Measurements from ENCODE around the gene DNTTIP2.
A peak's percentile ranks its signal among the peaks of the same experiment; 100 is the strongest.
"Not testable (repeated sequence)": the region's sequence is repeated elsewhere in the genome, so short reads cannot be mapped to it uniquely, and the experiment has no call there.

Gene DNTTIP2

DNA sequence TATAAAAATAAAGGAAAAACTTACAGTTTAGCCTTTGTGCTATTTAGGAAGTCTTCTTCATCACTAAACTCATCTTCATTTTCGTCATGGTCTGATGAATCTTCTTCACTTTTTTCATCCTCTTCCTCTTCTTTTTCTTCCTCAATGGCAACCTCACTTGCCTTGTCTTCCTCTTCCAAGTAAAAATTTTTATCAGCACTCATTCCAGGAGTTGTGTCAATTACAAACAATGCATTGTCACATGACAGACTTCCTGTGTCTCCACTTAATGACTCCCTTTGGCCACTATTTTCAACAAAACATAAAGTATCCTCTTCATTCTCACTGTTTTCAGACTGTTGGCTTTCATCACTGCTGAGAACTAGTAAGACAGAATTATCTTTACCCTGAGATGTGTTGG lies 2.8 kb downstream of the DNTTIP2 start:
- DNase-seq, result no peak

DNA sequence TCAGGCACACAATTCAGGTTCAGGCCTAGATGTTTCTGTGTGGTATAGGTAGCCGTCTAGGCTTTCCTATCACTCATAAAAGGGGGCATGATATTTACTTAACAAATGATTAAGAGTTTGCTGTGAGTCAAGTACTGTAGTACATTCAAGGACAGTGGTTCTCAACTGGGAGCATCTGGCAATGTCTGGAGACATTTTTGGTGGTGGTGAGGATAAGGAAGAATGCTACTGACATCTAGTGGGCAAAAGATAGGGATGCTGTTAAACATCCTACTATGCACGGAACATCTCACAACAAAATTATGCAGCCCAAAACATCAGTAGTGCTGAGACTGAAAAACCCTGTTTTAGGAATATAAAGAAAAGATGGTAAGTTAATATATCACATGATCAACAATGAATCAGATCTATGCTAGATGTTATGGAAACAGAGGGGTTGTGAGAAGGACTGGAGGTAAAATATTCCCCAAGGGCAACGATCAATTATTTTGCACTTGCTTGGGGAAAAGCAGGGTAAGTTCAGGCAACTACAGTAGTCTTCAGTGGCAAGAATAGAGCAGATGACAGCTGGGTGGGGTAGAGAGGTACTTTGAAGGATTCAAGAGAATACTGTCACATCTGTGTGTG lies 4.9 kb downstream of the DNTTIP2 start:
- DNase-seq, result no peak

DNA sequence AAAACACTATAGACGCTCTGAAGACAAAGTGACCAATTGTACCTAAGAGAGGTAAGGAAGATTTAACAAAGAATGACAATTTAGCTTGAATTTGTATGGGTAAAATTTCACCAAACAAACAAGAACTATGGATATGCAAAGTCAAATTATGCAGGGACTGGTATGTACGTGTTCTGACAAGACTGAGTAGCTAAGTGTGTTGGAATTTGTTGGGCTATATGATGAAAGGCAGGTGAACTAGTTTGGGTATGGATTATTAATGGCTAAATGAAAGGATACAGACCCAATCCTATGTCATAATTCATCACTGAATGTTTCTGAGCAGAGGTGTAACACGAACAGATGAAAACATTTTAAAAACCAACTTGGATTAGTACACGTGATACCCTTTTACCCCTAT lies 7.6 kb downstream of the DNTTIP2 start:
- no peak for DNase-seq

DNA sequence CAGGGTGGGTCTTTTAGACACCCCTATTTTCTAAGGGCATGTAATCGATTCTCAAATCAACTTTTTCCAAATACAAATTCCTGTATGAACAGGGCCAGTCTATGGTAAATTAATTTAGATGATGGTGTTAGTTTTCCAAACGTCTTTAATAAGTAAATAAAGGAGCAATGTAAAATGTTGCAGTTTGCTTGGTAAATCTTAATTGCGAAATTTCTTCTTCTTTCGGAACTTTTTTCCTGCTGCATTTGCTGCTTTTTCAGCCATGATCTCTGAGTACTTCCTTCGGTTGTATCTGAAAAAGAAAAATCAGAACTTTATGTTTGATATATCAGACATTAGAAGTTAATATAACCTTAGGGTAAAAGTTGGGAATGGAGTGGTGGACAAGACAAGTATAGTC lies 9.4 kb downstream of the DNTTIP2 start:
- no peak for DNase-seq

DNA sequence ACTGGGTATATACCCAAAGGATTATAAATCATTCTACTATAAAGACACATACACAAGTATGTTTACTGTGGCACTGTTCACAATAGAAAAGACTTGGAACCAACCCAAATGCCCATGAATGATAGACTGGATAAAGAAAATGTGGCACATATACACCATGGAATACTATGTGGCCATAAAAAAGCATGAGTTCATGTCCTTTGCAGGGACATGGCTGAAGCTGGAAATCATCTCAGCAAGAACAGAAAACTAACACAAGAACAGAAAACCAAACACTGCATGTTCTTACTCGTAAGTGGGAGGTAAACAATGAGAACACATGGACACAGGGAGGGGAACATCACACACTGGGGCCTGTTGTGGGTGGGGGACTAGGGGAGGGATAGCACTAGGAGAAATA lies 10.5 kb downstream of the DNTTIP2 start:
- DNase-seq, result not testable (repeated sequence)

DNA sequence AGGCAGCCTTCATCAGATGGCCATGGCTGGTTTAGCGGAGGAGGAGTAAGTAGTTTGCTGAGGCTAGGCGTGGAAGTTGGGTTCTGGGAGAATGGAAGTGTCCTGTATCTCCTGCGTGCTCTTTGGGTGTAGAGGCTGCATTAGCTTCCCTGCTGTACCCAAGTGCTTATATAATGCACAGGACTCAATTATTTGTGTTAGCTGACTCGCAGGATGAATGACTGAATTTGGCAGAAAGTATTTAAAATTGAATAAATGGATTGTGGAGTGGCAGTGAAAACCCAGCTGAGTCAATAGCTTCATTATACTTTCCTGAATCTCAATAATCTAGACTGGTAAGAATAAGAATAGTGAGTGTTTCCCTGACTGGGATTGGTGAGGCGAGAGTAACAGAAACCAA lies 13.8 kb downstream of the DNTTIP2 start:
- no peak for DNase-seq

DNA sequence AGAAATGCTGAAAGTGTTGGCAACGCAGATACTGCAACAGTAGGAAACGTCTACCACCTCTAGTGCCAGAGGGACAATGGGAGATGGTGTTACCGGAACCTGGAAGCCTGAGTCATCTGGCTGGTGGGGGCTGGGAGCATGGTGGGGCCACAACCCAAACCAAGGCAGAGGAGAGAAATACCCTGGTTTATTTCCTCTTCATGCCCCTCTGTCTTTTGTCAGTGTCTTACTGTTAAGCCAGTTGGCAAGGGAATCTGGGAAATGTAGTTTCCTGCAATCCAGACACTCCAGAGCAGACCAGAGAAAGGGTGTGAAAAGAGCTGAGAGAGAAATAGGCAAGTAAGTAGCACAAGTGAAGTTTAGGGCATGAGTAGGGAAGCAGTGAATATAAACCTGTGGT lies 14.8 kb downstream of the DNTTIP2 start:
- DNase-seq, result no peak

DNA sequence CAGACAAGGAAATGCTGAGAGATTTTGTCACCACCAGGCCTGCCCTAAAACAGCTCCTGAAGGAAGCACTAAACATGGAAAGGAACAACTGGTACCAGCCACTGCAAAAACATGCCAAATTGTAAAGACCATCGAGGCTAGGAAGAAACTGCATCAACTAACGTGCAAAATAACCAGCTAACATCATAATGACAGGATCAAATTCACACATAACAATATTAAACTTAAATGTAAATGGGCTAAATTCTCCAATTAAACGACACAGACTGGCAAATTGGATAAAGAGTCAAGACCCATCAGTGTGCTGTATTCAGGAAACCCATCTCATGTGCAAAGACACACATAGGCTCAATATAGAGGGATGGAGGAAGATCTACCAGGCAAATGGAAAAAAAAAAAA lies 21.4 kb downstream of the DNTTIP2 start:
- not testable (repeated sequence) for DNase-seq

DNA sequence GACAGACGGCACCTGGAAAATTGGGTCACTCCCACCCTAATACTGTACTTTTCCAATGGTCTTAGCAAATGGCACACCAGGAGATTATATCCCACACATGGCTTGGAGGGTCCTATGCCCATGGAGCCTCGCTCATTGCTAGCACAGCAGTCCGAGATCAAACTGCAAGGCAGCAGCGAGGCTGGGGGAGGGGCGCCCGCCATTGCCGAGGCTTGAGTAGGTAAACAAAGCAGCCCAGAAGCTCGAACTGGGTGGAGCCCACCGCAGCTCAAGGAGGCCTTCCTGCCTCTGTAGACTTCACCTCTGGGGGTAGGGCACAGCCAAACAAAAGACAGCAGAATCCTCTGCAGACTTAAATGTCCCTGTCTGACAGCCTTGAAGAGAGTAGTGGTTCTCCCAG lies 23.0 kb downstream of the DNTTIP2 start:
- not testable (repeated sequence) for DNase-seq

DNA sequence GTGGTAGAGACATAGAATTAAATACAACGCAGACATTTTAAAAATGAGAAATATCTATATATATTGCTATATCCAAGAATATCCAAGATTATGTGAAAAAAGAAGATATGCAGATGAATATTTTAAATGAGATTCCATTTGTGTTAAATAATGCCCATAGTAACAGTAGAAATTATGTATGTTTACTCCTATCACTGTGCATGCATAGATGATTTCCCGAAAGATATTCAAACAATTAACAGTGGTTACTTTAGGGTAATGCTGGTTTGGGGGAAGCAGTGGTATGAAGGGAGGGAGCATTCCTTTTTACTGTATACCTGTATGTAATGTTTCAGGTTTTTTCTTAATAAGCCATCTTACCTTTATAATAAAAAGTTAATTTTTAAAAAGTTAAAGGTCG lies 25.1 kb downstream of the DNTTIP2 start:
- DNase-seq, result no peak

DNA sequence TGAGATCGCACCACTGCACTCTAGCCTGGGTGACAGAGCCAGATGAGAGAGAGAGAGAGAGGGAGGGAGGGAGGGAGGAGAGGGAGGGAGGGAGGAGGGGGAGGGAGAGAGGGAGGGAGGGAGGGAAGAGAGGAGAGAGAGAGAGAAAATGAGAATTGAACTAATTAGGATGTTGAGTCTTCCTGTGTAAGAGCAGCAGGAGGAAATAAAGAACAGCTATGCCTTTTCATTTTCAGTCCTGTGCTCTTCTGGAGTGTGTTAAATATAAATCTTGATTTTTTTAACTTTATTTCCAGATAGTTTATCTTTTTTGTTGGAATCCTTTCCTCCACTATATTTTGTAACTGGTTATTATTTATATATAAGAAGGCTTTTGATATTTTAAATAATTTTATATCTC lies 27.1 kb downstream of the DNTTIP2 start:
- DNase-seq, result no peak

DNA sequence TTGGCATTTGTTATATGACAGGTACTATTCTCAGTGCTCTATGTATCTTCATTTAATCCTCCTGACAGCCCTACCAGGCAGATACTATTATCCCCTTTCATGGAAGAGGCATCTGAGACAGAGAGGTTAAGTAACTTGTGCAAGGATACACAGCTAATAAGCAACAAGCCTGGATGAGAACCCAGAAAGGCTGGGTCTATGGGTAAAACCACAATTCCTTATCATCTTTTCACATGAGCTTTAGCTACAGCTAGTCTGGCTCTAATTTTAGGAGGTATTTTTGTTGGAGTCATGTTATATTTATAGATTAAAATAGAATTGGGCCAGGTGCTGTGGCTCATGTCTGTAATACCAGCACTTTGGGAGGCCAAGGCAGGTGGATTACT lies 27.7 kb downstream of the DNTTIP2 start:
- DNase-seq, result no peak

DNA sequence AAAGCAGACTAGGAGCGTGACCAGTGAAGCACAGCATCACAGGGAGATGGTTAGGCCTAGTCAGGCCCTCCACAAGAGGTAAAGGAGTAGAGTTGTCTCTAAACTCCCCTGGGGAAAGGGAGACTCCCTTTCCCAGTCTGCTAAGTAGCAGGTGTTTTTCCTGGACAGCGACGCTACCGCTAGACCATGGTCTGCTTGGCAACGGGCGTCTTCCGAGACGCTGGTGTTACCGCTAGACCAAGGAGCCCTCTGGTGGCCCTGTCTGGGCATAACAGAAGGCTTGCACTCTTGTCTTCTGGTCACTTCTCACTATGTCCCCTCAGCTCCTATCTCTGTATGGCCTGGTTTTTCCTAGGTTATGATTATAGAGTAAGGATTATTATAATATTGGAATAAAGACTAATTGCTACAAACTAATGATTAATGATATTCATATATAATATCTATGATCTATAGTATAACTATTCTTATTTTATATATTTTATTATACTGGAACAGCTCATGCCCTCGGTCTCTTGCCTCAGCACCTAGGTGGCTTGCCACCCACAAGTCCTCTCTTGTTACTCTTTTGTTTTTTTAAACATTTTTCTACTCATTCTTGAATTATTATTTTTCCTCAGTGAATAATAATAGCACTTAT lies 28.2 kb downstream of the DNTTIP2 start:
- DNase-seq, result peak; percentile 71

DNA sequence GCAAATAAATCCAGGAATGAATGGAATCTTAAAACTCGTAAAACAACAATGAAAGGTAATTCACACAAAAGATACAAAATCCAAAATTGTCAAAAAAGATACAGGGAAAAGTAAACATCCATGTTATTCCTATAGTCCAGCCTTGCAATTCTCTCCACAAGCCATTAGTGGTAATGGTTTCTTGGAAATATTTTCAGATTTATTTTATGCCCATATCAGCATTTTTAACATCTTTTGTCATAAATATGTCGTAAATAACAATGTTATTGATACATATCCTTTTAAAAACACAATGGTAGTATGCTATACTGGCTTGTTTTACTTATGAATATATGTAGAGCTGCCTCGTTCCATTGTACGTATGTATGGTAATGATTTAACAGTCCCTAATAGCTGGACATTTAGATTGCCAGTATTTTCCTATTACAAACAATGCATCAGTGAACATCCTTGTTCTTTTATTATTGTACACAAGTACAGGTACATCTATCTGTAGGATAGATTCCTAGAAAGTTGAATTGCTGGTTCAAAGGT lies 30.6 kb downstream of the DNTTIP2 start:
- DNase-seq, result no peak

DNA sequence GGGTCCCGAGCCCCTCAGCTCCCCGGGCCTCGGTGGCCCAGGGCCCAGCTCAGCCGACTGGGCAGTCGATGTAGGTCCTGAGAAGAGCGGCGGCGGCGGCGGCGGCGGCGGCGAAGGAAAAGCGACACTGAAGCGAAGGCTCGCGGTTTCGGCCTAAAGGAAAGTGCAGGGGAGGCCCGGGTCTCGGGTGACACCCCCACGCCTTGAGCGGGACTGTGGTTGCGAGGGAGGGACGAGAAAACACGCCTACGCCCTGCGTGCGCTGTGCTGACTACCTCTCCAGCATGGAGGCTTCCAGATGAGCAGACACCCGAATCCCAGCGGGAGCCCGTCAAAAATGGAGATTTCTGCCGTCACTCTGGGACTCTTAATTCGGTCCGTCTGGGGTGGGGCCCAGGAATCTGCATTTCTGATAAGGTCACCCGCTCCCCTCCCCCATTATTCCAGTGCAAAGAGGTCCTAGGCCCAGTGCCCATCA lies 31.2 kb downstream of the DNTTIP2 start:
- peak; percentile 70 for DNase-seq

DNA sequence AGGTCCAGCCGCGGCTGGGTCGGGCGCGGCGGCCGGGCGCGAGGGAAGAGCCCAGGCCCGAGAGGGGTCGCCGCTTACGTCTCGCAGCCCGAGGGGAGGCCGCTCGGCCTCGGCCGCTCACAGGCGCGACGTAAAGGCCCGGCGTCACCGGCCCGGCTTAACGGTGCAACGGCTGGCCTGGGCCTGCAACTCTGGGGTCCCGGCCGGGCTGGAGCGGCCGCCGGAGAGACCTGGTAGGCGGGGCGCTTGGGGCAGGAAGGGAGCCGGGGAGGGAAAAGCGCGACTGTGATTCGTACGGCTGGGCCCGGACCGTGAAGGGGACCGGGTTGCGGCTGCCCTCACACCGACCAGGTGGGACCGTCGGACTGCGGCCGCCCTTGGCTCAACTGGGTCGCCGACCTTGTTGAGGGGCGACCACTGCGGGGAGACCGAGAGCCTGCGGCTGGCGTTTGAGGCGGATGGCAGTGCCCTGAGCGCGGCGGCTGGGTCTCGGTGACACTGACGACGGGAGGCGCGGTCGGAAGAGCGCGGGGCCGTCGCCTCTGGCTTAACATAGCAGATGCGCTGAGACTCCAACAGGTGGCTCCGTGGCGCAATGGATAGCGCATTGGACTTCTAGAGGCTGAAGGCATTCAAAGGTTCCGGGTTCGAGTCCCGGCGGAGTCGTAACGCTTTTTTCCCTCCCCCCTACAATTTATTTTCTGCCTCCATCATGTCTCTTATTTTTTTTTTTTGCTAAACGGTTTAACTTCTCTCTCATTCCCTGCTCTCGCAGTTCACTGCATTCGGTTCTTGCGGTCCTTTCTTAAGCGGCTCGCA lies 31.8 kb downstream of the DNTTIP2 start:
- peak; percentile 93 for DNase-seq

DNA sequence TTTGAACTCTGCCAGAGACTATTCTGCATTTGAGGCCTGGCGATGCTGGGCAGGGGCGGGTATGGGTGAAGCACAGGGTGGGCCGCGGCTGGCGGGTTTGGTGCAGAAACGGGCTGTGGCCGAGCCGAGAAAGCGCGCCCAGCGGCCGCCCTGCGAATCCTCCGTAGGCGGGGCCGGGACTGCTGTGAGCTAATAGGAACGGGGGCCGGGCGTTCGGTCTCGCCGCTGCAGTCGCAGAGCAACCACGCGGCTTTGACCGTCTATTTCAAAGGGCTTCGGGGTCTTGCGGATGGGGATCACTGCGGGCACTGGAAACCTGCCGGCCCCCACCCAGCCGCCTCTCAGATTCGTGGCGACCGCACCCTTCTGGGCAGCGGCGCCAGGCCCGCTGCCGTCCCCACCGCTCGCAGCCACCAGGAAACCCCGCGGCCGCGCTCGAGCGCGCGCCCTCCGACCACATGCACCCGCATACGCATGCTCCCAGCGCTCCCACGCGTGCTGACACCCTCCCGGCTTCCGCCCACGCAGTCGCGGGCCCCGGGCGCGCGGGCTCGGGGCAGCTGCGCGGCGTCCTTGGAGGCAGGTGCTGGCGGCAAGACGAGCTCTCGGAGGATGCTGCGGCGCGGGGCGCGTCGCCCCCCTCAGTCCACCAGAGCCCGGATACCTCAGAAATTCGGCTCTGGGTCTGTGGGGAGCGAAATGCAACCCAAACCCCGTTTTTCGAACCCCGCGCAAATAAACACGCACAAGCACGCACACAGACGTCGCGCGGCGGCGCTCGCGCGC lies 32.6 kb downstream of the DNTTIP2 start:
- peak; percentile 84 for DNase-seq

DNA sequence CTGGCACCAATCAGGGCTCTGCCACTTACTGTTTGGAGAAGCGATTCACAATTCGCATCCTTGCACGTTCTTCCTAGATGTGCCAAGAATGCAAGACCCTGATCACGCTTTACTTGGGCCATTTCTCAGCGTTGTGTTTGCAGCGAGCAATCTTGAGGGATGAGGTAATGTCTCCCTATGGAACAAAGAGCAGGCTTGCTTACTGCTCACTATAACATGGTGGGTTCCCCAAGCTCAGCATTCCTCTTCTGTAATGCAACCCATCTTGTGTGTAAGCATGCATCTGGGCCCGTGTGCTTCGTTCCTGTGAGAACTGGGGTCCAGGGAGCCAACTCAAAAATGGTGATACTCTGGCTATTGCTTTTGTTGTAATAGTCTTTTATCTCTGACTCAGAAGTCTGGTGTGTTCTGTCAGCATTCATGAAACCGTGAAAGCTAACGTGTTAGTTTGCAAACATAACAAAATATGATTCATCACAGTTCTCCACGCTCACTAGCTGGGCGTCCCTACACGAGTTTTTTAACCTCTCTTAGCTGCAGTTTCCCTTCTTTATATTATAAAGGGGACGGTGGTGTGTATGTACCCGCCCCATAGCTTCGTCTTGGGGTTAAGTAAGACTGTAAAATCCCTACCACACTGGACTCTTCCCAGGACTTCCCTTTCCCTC lies 33.3 kb downstream of the DNTTIP2 start:
- DNase-seq, result peak; percentile 31

DNA sequence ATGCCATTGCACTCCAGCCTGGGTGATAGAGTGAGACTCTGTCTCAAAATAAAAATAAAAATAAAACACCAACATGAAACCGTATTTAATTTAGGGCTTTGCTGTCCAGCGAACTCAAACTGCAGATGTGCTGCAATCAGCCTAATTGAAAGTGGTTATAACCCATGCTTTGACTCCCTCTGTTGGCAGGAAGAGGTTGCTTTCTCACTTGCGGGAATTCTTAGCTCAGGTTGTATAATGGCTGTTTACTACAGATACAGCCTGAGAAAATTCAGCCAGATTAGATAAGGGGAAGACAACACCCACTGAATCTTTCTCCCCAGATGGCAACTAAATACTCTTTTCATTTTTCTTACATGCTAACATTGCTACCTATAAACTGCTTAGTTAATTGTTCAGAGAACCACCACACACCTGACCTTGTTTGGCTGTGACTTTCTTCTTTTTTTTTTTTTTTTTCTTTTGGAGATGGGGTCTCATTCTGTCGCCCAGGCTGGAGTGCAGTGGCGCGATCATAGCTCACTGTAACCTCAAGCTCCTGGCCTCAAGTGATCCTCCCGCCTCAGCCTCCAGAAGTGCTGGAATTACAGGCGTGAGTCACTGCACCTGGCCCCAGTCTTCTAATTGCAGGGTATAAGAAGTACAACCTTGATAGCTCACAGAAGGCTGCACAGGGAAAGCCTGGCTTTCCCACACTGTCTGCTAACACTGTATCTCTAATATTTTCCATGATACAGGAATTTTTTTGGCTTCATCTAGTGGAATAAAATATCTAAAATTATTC lies 34.6 kb downstream of the DNTTIP2 start:
- DNase-seq, result no peak

DNA sequence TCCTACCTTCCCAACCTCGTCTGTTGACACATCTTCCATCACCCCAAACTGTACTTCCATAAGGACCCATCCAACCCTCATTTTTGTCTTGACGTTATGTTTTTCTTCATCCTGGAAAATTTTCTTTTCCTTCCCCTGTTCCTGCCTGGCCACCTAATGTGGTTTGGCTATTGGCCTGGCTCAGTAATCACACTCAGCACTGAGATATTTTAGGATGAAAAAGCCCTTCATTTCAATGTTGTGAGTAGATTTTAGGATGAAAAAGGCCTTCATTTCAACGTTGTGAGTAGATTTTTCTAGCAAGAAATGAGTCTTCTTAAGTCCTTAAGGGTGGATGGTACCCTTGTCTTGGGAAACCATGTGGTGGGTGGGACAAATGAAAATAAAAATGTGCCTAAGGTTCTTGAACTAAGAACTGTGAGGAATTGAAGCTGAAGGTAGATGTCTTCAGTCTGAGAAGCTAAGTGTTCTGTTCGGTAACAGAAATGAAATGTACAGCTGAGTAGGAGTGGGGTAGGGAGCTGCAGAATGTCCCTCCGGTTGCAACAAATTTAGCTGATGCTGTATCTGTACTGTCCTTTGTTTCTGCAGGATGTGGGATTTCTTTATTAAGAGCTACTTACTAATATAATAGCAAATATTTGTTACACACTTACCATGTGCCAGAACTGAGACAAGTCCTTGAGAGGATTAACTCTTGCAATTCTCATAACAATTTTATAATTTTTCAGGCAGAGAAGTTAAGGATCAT lies 36.1 kb downstream of the DNTTIP2 start:
- DNase-seq, result no peak

DNA sequence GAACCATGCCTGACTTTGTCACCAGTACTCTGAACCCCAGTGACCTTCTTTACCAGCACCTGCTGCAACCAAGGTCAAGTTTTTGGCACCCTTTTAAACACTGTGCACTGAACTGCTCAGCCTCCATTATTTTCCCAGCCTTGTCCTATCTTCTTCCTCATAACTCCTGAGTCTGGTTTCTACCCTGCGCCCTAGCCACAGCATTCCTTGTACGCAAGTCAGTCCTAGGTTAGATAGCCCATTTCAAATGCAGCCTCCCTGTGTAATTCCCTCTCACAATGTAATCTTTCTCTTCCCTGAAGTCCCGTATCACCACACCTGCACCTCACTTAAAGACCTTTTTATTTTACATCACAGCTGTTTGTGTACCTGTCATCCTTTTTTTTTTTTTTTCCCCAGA lies 37.2 kb downstream of the DNTTIP2 start:
- DNase-seq, result no peak

Measured in stimulated activated CD8-positive, alpha-beta memory T cell treated with anti-CD3 and anti-CD28 coated beads, Interleukin-4, amount 100 ng/mL, for 48 hours (primary cell).